Measurements from ENCODE around the gene AICDA. TPM values are rescaled to one million over a fixed set of nuclear protein-coding genes. Genes with fewer than 3 reads are reported as not detected.
"Not testable (repeated sequence)": the region's sequence is repeated elsewhere in the genome, so short reads cannot be mapped to it uniquely, and the experiment has no call there.

Gene AICDA
- total RNA-seq, 1 experiment from 2014 or later: not detected

DNA sequence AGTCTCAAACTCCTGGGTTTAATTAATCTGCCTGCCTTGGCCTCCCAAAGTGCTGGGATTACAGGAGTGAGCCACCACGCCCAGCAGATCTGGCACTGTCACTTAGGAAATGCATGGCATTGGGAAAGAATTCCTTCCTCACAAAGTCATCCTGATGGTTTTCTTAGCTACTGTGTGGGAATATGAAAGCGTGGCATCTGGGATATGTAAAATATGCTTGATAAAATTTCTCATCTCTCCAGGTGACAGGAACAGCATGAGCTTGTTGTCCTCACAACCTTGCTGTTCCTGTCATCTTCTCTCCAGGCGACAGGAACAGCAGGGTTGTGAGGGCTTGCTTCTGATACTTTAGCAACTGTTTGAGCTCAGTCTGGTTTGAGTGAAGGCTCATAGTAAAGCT lies 16.1 kb upstream of the AICDA start:
- TF ChIP-seq, protein P1, sequence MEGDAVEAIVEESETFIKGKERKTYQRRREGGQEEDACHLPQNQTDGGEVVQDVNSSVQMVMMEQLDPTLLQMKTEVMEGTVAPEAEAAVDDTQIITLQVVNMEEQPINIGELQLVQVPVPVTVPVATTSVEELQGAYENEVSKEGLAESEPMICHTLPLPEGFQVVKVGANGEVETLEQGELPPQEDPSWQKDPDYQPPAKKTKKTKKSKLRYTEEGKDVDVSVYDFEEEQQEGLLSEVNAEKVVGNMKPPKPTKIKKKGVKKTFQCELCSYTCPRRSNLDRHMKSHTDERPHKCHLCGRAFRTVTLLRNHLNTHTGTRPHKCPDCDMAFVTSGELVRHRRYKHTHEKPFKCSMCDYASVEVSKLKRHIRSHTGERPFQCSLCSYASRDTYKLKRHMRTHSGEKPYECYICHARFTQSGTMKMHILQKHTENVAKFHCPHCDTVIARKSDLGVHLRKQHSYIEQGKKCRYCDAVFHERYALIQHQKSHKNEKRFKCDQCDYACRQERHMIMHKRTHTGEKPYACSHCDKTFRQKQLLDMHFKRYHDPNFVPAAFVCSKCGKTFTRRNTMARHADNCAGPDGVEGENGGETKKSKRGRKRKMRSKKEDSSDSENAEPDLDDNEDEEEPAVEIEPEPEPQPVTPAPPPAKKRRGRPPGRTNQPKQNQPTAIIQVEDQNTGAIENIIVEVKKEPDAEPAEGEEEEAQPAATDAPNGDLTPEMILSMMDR (IDR thresholded peaks at IDR 0.05): no peak
- no peak for TF ChIP-seq TCF7L2 (IDR thresholded peaks at IDR 0.05; ENCODE audit: low read depth, low read length)
- no peak for TF ChIP-seq SIN3A (IDR thresholded peaks at IDR 0.05; ENCODE audit: borderline replicate concordance, insufficient read depth, low read depth, low read length)
- CTCF ChIA-PET: no interaction called here
- Histone ChIP-seq H3K9me3 (ENCODE audit: control insufficient read depth, insufficient read depth, low read depth, low read length) (no peaks in the 10 kb centered on the region), H3K27me3 (ENCODE audit: control insufficient read depth, insufficient read depth, low read length) (no peaks in the 10 kb centered on the region), H3K27ac (ENCODE audit: low read length) (no peak overlapping the region), H3K4me1 (ENCODE audit: control insufficient read depth, insufficient read depth, low read length) (no peaks in the 10 kb centered on the region), H3K4me3 (ENCODE audit: low read depth in 2 of 2, low read length in 2 of 2) (no peak overlapping the region), H3K36me3 (ENCODE audit: control insufficient read depth, insufficient read depth, low read length) (no peaks in the 10 kb centered on the region)
- no TSS peak for BruUV-seq (replicated peaks)
- in situ Hi-C loops (cut with HindIII; ENCODE audit: low pct_unique_long_range_greater_than_20kb, low sequenced_read_pairs): no loop called here
- DNase-seq (ENCODE audit: low read depth, low spot score) (no peak), ATAC-seq (no peak)
- intact Hi-C loops (cut with micrococcal nuclease; ENCODE audit: unreplicated experiment): no loop called here
- POLR2A ChIA-PET: no interaction called here

GRCh38 chr12:8624750-8625149 lies 12.1 kb upstream of the AICDA start:
- in situ Hi-C loops (cut with HindIII; ENCODE audit: low pct_unique_long_range_greater_than_20kb, low sequenced_read_pairs); BruUV-seq (replicated peaks): not testable (repeated sequence)

GRCh38 chr12:8622646-8623045 lies 10.0 kb upstream of the AICDA start:
- in situ Hi-C loops (cut with HindIII; ENCODE audit: low pct_unique_long_range_greater_than_20kb, low sequenced_read_pairs): no loop called here
- no peaks in the 10 kb centered on the region for H3K4me1 ChIP-seq (ENCODE audit: control insufficient read depth, insufficient read depth, low read length)
- no TSS peak for BruUV-seq (replicated peaks)

More at GRCh38 chr12:8624750-8625149, 12.1 kb upstream of the AICDA start:
- H3K4me1 ChIP-seq (ENCODE audit: control insufficient read depth, insufficient read depth, low read length); H3K9me3 ChIP-seq (ENCODE audit: control insufficient read depth, insufficient read depth, low read depth, low read length); DNase-seq (ENCODE audit: low read depth, low spot score); H3K27me3 ChIP-seq (ENCODE audit: control insufficient read depth, insufficient read depth, low read length); ATAC-seq; POLR2A ChIA-PET; intact Hi-C loops (cut with micrococcal nuclease; ENCODE audit: unreplicated experiment); H3K27ac ChIP-seq (ENCODE audit: low read length); CTCF ChIA-PET; H3K4me3 ChIP-seq (ENCODE audit: low read depth in 2 of 2, low read length in 2 of 2); H3K36me3 ChIP-seq (ENCODE audit: control insufficient read depth, insufficient read depth, low read length): not testable (repeated sequence)

More at GRCh38 chr12:8622646-8623045, 10.0 kb upstream of the AICDA start:
- intact Hi-C loops (cut with micrococcal nuclease; ENCODE audit: unreplicated experiment): no loop called here
- no peak overlapping the region for H3K4me3 ChIP-seq (ENCODE audit: low read depth in 2 of 2, low read length in 2 of 2)
- ChIA-PET POLR2A (no interaction called here), CTCF (interaction anchor here (0.7 kb wide), 1 partner anchor 256 kb away, joined by 6 read pairs; no protein-coding TSS in a partner anchor)
- no peaks in the 10 kb centered on the region for H3K9me3 ChIP-seq (ENCODE audit: control insufficient read depth, insufficient read depth, low read depth, low read length)
- ATAC-seq (no peak), DNase-seq (ENCODE audit: low read depth, low spot score) (no peak)
- H3K36me3 ChIP-seq (ENCODE audit: control insufficient read depth, insufficient read depth, low read length): no peaks in the 10 kb centered on the region
- H3K27me3 ChIP-seq (ENCODE audit: control insufficient read depth, insufficient read depth, low read length): no peaks in the 10 kb centered on the region
- no peak overlapping the region for H3K27ac ChIP-seq (ENCODE audit: low read length)
- no peak for TF ChIP-seq TCF7L2 (IDR thresholded peaks at IDR 0.05; ENCODE audit: low read depth, low read length)
- TF ChIP-seq, protein P1 (IDR thresholded peaks at IDR 0.05): no peak

Data from Panc1 (cell line).